ENCODE data around the gene VASN.

VASN gene

DNA sequence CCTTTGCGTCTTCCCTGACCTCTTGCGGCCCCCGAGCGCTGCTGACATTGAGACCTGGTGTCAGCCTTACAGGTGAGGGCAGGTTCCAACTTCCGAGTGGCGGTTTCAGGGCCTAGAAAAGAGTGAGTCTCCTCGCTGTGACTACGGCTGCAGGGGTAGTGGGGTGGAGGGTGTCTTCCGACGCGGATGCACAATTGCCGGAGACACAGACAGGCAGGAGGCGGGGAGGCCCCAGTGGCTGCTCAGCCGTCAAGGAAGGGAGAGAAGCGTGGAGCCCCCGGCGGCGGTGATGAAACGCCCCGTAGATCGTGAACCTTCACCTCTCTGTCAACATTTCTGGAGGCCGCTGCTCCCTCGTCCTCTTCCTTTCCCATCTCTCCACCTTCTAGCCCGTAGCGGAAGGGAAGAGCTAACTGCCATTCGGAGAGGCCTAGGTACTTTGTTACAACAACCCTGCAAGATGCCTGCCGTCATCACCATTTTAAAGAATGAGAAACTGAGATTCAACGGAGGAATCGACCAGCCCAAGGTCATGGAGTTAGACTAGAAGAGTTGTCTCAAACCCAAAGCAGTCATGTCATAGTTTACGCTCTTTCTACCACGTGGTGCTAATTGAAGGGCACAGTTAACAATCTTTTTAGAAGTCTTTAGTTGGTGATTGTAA, 54.5 kb downstream of the VASN start:
- DNase-seq (ENCODE audit: low read depth in 2 of 2) = no peak

- DNase-seq (ENCODE audit: low read depth in 2 of 2) = no peak
These were observed 55.2 kb downstream of the VASN start for GRCh38 chr16:4426722-4427372.

- DNase-seq (ENCODE audit: low read depth in 2 of 2) = no peak
These were observed 56.9 kb downstream of the VASN start for GRCh38 chr16:4428500-4428899.

GRCh38 chr16:4431023-4431422, 59.4 kb downstream of the VASN start:
- DNase-seq (ENCODE audit: low read depth in 2 of 2) = no peak

Measured in fibroblast of skin of left biceps (primary cell).